Esophagus muscularis mucosa (tissue), 4 donors: ENCODE measurements around the gene FAM120B.

Experiments
- CTCF ChIP-seq, 3 experiments: fragments of 200-600 bp in 2 of 3; fragments of 450-650 bp in 1 of 3; sonication (generic) in 2 of 3; IDR thresholded peaks; one replicate each; pipeline ENCODE4 v1.5.1; 2017 to 2019; ENCODE audit warnings: antibody characterized with exemption in 3 of 3, mild to moderate bottlenecking in 2 of 3, moderate library complexity in 1 of 3
- EP300 ChIP-seq: sonication (generic); formaldehyde crosslinking; IDR thresholded peaks from one replicate; pipeline ENCODE4 v1.6.1; 2017; ENCODE audit warnings: antibody characterized with exemption
- POLR2A ChIP-seq: fragments of 450-650 bp; IDR thresholded peaks from one replicate; pipeline ENCODE4 v1.6.1; 2017; ENCODE audit warnings: antibody characterized with exemption, moderate library complexity, mild to moderate bottlenecking, low read depth

- TF ChIP-seq CTCF (IDR thresholded peaks at IDR 0.05) = no peak
- no peak for TF ChIP-seq POLR2A
- TF ChIP-seq EP300 = no peak
Measured at GRCh38 chr6:170346649-170347048, 40.1 kb downstream of the FAM120B start.
